Measurements from ENCODE around the gene GNG13.

The GNG13 gene

DNA sequence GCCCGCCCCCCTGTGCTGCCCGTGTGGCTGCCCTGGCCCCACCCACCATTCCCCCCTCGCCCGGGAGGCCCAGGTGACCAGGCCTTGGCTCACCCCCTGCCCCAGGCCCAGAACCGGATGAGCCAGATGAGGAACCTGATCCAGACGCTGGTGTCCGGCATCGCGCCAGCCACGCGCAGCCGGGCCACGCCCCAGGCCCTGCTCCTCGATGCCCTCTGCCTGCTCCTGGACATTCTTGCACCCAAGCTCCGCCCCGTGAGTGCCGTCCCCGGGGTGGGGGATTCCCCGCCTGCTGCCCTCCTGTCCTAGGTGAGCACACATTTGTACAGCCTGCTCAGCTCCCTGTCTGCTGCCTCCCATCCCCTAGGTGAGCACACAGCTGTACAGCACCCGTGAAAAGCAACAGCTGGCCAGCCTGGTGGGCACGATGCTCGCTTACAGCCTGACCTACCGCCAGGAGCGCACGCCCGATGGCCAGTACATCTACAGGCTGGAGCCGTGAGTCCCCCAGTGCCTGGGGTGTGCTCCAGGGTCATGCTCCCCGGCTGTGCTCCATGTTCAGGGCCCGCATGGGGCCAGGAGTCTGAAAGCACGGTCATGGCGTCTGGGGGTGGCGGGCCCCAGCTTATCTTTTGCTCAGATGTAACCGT lies 4.8 kb downstream of the GNG13 start:
- no peak for DNase-seq (ENCODE audit: low read depth in 1 of 2, low spot score in 1 of 2)

DNA sequence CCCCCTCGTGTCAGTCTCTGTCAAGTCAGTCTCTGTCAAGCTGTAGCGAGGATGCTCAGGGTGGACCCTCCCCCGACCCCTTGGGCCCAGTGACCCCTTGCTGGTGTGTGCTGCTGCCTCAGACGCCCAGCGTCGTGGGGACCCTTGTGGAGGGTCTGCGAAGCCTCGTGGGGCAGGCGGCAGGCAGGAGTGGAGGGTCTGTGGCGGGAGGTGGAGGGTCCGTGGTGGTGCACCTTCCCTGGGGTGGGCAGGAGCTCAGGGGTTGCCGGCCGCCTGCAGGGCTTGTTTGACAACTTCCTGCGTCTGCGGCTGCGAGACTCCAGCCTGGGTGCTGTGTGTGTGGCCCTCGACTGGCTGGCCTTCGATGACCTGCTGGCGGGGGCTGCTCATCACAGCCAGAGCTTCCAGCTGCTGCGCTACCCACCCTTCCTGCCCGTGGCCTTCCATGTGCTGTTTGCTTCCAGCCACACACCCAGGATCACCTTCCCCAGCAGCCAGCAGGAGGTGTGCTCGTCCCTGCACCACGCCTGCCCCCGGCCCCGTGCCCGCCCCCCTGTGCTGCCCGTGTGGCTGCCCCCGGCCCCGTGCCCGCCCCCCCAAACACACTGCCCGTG lies 5.6 kb downstream of the GNG13 start:
- DNase-seq (ENCODE audit: low read depth in 1 of 2, low spot score in 1 of 2): no peak

DNA sequence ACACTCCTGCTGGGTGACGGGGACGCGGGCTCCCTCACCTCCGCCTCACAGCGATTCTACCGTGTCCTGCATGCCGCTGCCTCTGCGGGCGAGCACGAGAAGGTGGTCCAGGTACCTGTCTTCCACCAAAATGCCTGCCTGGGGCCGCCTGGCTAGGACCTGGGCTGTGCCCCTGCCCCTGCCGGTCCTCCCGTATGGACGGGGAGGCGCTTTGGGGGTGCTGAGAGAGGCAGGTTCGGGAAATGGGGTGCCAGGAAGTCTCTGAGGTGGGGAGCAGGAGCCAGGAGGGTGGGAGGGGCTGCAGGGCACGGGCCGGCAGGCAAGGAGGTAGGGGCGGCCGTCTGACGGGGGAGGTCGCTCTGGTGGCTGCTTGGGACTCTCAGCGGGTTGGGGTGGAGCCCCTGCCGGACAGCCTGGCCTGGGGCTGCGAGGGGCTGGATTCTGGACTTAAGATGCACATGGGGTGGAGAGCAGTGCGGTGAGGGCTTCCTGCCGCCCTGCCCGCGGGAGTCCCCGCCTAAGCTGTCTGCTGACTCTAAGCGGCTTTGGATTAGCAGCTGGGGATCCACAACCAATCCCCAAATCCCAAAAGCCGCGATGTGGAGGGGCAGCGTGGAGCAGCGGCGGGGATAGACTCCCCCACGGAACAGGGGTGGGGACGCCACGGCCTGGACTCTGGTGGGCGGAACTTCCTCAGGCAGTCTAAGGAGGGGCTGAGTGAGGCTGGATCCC lies 6.3 kb downstream of the GNG13 start:
- DNase-seq (ENCODE audit: low read depth in 1 of 2, low spot score in 1 of 2): no peak

DNA sequence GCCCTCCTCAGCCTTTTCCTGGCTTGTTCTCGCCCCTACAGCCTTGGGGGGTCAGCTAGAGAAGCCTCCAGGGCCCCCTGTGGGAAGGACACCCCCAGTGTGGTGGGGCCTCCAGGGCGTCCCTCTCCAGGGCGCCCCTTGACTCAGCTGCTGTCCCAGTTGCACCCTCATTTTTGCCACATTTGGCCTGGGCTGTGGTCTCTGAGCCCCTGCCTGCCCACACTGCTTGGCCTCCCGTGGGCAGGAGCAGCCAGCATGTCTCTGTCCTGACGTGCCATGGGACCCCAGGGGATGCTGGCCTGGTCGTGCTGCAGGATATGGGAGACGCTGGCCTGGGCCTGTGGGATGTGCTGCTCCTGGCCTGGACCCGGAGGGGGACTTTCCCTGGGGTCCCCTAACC lies 7.1 kb downstream of the GNG13 start:
- DNase-seq (ENCODE audit: low read depth in 1 of 2, low spot score in 1 of 2): no peak

DNA sequence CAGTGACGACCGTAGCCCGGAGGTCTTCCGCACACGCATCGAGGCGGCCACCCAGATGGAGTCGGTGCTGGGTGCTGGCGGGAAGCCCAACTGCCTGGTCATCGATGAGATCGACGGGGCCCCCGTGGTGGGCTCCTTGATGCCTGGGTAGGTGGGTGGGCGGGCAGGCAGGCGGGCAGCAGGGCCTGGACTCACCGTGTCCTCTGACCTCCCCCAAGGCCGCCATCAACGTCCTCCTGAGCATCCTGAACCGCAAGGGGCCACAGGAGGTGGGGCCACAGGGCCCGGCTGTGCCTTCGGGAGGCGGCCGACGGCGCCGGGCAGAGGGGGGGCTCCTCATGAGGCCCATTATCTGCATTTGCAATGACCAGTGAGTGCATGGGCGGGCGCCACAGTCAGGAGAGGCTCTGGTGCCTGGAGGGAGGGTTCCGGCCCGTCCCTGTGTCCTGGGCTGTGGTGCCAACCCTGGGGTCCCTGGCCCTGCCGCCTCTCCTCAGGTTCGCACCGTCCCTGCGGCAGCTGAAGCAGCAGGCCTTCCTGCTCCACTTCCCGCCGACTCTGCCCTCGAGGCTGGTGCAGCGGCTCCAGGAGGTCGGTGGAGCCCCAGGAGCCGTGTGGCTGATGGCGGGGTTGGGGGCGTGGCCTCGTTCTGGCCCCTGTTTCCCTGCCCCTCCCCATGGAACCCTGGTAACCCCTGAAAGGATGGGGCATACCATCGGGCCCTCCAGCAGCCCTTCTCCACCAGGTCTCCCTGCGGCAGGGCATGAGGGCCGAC lies 8.1 kb downstream of the GNG13 start:
- no peak for DNase-seq (ENCODE audit: low read depth in 1 of 2, low spot score in 1 of 2)

DNA sequence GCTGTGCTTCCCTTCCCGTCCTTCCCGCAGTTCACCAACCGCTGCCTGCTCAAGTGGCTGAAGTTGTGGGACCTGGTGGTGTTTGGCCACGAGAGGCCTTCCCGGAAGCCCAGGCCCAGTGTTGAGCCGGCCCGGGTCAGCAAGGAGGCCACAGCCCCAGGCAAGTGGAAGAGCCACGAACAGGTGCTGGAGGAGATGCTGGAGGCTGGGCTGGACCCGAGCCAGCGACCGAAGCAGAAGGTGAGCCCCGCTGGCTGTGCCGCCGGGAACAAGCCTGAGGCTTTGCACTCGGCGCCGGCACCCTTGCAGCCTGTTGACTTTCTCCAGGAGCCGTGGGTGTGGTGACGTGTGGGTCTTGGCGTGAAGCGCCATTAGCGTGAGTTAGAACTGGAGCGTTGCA lies 9.4 kb downstream of the GNG13 start:
- DNase-seq (ENCODE audit: low read depth in 1 of 2, low spot score in 1 of 2): no peak

DNA sequence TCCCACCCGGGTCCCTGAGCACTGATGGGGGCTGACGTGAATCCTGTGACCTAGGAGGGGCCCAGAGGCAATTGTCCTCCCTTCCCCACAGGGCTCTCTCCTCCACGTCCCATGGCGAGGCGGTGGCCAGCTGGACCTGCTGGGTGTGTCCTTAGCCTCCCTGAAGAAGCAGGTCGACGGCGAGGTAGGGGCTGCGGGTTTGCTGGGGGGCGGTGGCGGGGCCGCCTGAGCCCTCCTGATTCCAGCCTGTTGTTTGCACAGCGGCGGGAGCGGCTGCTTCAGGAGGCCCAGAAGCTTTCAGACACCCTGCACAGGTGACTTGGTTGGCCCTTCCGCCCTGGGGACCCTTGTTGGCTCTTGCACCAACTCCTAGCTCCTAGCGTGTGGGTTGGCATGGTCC lies 10.4 kb downstream of the GNG13 start:
- no peak for DNase-seq (ENCODE audit: low read depth in 1 of 2, low spot score in 1 of 2)

DNA sequence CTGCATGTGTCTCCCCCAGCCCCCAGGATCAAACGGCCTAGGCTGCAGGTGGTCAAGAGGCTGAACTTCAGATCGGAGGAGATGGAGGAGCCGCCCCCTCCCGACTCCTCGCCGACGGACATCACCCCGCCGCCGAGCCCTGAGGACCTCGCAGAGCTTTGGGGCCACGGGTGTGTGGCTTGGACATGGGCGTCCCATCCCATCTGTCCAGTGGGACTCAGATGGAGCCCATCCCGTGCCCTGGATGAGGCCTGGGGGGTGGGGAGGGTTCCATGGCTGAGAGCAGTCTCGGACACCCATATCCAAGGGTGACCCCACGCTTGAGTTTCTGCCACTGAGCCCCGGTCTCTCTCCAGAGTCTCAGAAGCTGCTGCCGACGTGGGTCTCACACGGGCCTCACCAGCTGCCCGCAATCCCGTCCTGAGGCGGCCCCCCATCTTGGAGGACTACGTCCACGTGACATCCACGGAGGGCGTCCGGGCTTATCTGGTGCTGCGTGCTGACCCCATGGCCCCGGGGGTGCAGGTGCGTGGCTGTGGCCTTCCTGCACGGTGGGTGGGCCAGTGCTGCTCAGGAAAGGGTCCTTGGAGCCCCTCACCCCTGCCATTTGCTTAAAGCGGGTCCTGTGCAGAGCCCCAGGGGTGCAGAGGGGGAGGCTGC lies 11.2 kb downstream of the GNG13 start:
- DNase-seq (ENCODE audit: low read depth in 1 of 2, low spot score in 1 of 2): no peak

DNA sequence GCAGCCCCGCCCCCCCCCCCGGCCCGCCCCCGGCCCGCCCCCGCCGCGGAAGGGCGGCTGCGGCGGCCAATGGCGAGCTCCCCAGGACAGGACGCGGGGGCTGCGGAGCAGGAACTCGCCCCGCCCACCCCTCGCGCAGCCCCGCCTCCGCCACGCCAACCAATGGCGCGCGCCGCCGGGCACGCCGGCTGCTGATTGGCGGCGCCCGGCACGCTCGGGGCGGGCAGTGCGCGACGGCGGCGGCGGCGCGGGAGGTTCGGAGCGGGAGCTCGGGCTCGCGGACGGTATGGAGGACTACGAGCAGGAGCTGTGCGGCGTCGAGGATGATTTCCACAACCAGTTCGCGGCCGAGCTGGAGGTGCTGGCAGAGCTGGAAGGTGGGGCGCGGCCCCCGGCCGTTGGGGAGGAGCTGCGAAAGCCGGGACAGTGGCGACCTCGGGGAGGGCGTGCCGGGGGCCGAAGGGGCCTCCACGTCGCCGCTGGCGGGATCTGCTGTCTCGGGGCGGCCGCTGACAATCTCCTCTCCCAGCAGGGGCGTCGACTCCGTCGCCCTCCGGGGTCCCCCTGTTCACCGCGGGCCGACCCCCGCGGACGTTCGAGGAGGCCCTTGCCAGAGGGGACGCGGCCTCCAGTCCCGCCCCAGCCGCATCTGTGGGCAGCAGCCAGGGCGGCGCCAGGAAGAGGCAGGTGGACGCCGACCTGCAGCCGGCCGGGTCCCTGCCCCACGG lies 12.0 kb downstream of the GNG13 start, which contains the start of gene CHTF18:
Gene CHTF18, plus strand, starts transcription at position 222 of the 728 bp plus-strand sequence. Its CDS starts 65 bp downstream, at position 287.
- DNase-seq (ENCODE audit: low read depth in 1 of 2, low spot score in 1 of 2): peak; percentile 92 to 93

DNA sequence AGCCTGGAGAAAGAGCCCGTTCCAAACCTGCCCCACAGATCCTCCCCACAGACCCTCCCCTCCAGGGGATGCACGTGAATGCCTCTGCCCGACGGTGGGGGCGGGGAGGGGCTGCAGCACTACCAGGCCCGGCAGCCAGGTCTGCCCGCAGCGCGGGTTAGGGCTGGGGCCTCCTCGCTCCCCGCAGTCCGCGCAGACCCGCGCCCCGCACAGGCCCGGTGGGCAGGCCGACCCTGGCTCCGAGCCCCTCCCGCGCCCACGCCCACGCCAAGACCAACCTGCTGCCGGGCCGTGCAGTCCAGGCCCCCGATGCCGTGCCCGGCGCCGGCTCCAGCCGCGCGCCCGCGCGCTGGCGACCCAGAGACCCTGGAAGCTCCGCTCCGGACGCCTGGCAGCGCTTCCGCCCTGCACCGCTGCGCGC lies 12.5 kb downstream of the GNG13 start, which contains the start of gene RPUSD1:
Gene RPUSD1, minus strand, starts transcription at position 404 of the 421 bp plus-strand sequence. CDS start 644 bp downstream, outside the sequence.
- no peak for DNase-seq (ENCODE audit: low read depth in 1 of 2, low spot score in 1 of 2)

DNA sequence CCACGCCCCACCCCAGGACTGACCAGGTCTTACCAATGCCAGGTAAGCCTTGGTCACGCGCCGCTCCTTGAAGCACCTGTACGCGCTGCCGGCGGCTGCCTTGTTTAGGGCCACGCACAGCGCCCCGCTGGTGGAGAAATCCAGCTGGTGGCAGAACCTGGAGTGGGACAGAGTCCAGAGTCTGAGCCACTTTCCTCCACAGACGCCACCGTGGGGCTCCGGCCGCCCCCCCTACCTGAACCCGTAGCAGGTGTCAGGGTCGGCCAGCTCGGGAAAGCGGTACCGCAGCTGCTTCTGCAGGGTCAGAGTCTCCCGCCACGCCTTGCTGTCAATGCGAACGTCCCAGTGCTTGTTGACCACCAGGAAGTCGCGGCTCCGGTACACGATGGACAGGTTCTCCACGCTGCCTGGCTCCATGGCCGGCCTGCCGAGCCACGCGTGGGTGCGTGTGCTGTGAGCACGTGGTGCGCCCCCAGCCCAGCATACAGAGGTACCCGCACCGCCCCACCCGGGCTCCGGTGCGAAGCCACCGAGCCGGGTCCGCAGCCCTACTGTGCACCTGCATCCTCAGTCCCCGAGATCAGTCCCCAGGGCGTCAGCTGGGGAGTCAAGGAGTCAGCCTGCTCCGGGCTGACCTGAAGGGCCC lies 13.1 kb downstream of the GNG13 start:
- DNase-seq (ENCODE audit: low read depth in 1 of 2, low spot score in 1 of 2): no peak

DNA sequence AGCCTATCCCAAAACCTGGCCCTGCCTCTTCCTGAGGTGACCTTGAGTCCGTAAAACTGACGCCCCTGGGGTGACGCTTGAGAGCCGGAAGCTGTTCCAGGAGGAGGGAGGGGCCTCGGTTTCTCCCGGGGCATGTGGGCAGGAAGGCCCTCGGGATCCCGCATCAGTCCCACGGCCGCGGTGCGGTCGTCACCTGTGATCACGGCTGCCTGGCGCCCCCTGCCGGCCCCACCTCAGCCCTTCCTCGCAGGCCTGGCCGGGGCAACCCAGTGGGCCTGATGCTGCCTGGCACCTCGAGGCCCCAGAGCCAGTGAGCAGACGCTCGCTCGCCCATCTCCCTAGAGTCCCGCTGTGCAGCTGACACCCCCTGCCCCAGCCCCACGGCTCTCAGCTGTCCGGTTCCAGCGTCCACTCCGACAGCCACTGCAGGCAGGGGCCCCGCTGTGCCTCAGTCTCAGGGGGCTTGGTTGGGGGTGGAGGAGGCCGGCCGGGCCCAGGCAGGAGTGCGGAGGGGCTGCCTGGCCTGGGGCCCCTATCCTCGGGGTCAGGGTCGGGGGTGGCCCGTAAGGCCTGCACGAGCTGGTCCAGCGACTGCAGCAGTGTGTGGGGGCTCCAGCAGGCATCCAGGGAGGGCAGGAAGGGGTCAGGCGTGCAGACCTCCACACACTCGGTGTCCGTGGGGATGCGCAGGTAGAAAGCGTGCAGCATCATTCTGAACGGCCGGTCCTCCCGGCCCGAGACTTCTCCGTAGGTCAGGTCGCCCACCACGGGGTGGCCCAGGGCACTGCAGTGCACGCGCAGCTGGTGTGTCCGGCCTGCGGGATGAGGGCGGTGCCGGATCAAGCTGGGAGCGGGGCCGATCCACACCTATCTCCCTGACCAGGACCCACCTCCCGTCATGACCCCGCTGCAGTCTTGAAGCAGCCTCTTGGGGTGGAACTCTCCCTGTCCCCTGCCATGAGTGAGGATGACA lies 14.7 kb downstream of the GNG13 start:
- DNase-seq (ENCODE audit: low read depth in 1 of 2, low spot score in 1 of 2): peak; percentile 59 to 68

DNA sequence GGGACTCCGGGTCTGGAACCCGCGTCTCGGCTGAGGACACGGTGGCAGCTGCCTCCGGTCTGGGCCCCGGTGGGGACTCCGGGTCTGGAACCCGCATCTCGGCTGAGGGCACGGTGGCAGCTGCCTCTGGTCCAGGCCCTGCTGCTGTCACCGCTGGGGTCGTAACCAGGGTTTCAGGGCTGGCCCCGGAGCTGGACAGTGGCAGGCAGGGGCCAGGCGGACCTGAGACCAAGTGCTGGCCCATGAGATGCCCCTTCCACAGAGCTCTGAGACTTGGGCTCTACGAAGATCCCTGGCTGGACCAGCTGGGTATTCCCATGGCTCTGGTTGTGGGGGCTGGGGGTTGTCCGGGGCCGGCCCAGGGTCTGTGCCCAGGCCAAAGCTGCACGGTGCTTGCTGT lies 16.1 kb downstream of the GNG13 start:
- DNase-seq (ENCODE audit: low read depth in 1 of 2, low spot score in 1 of 2): no peak

DNA sequence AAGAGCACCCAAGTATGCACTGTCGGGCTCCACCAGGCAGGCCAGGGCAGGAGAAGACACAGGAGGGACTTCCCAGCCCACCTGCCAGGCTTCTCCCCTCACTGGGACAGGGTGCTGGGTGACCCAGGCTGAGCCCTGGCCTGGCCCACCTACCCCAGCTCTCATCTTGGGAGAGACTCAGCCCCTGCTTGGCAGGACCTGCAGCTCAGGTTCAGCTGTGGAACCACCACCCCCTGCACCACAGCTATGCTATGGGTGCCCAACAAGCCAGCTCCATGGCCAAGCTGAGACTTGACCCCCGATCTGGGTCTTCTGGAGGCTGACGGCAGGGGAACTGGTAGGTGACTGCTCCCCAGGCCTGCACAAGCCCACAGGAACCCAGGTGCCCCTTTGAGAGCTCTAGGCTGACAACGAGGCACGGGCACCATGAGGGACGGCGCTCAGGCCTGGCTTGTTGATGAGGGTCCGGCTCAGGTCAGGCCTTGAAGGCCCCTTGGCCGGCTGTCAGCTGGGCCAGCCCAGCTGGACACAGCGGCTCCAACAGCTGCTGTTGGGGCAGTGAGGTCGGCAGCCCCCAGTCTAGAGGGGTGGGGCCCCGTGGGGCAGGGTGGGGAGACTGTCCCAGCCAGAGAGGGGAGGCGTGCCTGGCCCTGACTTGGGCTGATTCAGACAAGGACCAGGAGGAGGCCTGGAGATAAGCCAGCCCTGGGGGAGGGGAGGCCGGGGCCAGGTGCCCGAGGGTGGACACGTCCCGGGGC lies 17.0 kb downstream of the GNG13 start:
- DNase-seq (ENCODE audit: low read depth in 1 of 2, low spot score in 1 of 2): no peak

DNA sequence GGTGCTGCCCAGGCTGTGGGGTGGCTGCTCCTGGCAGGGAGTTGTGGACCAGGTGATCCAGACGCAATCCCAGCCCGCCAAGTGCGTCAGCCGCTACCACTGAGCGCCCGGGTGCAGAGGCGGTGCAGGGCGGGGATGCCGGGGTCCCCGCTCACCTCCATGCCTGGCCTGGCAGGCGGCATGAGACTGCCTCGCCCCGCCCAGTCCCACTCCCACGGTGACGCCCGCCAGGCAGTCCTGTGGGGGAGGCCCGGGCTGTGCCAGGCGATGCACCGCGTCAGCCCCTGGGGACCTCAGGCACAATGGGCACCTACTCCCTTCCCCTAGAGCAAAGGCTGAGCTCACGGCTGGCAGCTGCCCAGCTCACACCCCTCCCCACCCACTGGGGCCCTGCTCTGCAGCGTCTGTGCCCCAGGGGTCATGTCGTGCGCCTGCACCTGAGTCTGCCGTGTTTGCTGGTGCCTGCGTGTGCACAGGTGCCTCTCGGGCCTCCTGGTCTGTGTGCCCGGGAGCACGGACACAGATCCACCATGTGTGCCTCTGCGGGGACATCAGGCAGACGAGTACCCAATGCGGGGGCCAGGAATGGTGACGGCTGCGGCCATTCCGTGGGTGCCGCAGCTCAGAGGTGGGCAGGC lies 17.6 kb downstream of the GNG13 start:
- no peak for DNase-seq (ENCODE audit: low read depth in 1 of 2, low spot score in 1 of 2)

DNA sequence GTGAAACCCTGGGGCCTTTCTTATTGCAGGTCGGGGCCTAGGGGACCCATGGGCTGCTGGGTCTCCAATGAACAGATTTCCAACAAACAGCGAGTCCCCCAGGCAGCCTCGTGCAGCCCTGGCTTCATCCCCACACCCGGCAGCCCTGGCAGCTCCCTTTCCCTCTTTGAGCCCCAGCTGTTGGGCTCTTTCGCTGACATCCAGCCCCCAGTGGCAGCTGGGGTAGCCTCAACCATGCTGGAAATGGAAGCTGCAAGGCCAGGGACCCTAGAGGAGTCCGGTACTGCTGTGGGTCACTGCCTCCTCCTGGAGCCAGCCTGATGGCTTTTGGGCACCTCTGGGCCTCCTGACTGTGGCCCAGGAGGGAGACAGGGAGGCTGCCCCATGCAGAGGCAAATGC lies 18.3 kb downstream of the GNG13 start:
- no peak for DNase-seq (ENCODE audit: low read depth in 1 of 2, low spot score in 1 of 2)

DNA sequence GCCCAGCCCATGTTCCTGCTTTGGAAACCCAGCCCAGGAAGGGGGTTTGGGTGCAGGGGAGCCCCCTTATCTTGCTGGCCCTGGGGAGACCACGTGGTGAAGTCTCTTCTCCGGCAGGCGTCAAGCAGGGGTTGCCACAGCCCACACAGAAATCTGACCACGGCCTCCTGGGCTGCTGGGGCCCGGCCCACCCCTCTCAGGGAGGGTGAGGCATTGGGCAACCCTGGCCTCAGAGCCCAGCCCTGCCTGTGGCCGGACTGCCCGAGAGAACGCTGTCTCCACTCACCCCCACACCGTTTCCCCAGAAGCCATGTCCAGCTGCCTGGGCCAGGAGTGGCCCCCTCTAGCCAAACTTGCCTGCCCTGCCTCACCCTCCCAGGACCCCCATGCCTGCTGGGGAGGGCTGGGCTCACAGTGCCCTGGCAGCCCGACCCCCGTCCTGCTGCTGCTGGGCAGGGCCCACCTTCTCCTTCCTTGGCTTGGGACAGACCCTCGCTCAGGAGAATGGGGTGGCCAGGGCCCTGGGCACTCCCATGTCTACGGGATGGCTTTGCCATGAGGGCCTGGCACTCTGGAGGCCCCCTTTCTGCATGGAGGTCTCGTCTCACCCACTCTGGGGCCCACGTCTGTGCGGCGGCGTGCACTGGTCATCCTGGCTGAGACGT lies 19.1 kb downstream of the GNG13 start:
- no peak for DNase-seq (ENCODE audit: low read depth in 1 of 2, low spot score in 1 of 2)
